Activated naive CD8-positive, alpha-beta T cell treated with anti-CD3 and anti-CD28 coated beads, Interleukin-2, amount 50 U/mL, for 16 hours (primary cell): ENCODE data around the gene PMEPA1.

Experiments
- DNase-seq: peaks from one replicate; pipeline ENCODE4 v3.0.0-alpha.2; 2020; ENCODE audit warnings: low read depth, low spot score

The PMEPA1 gene

GRCh38 chr20:57609842-57610167, 100.0 kb downstream of the PMEPA1 start:
- DNase-seq, result no peak

GRCh38 chr20:57609086-57609841, 100.6 kb downstream of the PMEPA1 start:
- DNase-seq, result no peak

GRCh38 chr20:57608516-57608915, 101.3 kb downstream of the PMEPA1 start:
- no peak for DNase-seq

- DNase-seq, result no peak
These were observed 103.9 kb downstream of the PMEPA1 start for GRCh38 chr20:57605878-57606277.

- no peak for DNase-seq
These were observed 104.8 kb downstream of the PMEPA1 start for GRCh38 chr20:57605045-57605444.

- no peak for DNase-seq
These were observed 106.7 kb downstream of the PMEPA1 start for GRCh38 chr20:57603120-57603519.

GRCh38 chr20:57601737-57602136, 108.1 kb downstream of the PMEPA1 start:
- DNase-seq, result no peak

GRCh38 chr20:57601211-57601570, 108.6 kb downstream of the PMEPA1 start:
- no peak for DNase-seq

GRCh38 chr20:57600320-57601210, 109.2 kb downstream of the PMEPA1 start:
- DNase-seq, result no peak

- DNase-seq, result no peak
These were observed 111.3 kb downstream of the PMEPA1 start for GRCh38 chr20:57598491-57598890.
